Astrocyte (in vitro differentiated cells and primary cell): Measurements from ENCODE around the gene KRT79.

ENCODE experiments used
- EZH2 ChIP-seq: IDR thresholded peaks from 2 replicates; pipeline ENCODE4 v1.6.1; 2012; ENCODE audit warnings: mild to moderate bottlenecking, low read length, inconsistent platforms; ENCODE audit not compliant: insufficient read depth
- TF ChIP-seq, protein P1 (sequence below): IDR thresholded peaks from 2 replicates; pipeline ENCODE4 v1.5.1; 2011; ENCODE audit warnings: low read depth, mild to moderate bottlenecking, inconsistent platforms, low read length, moderate library complexity; ENCODE audit not compliant: insufficient read depth

DNA sequence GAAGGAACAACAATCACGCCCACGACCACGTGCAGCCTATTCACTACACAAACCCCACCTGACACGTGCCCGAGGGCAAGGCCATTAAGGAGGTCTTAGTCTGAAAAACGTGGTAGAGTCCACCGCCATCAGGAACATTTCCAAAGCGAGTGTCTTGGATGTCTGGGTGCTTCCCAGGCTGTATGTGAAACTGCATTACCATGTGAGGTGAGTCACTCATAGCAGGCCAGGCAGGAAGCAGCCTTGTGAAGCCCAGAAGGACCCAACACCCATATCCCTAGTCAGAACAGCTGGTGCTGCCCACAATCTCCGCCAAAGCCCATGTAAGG lies 3.3 kb upstream of the KRT79 start:
- TF ChIP-seq, protein P1, sequence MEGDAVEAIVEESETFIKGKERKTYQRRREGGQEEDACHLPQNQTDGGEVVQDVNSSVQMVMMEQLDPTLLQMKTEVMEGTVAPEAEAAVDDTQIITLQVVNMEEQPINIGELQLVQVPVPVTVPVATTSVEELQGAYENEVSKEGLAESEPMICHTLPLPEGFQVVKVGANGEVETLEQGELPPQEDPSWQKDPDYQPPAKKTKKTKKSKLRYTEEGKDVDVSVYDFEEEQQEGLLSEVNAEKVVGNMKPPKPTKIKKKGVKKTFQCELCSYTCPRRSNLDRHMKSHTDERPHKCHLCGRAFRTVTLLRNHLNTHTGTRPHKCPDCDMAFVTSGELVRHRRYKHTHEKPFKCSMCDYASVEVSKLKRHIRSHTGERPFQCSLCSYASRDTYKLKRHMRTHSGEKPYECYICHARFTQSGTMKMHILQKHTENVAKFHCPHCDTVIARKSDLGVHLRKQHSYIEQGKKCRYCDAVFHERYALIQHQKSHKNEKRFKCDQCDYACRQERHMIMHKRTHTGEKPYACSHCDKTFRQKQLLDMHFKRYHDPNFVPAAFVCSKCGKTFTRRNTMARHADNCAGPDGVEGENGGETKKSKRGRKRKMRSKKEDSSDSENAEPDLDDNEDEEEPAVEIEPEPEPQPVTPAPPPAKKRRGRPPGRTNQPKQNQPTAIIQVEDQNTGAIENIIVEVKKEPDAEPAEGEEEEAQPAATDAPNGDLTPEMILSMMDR, result no peak
- no peak for TF ChIP-seq EZH2
